C4-2B (cell line): ENCODE data around the gene EPHA4.

Experiments
- ZFX ChIP-seq: fragments of 450-650 bp; IDR thresholded peaks from 2 replicates; pipeline ENCODE4 v1.6.1; 2017
- TF ChIP-seq, protein P1 (sequence below): fragments of 450-650 bp; conservative IDR thresholded peaks from 2 replicates; pipeline ENCODE4 v1.5.1; 2017; ENCODE audit warnings: mild to moderate bottlenecking

DNA sequence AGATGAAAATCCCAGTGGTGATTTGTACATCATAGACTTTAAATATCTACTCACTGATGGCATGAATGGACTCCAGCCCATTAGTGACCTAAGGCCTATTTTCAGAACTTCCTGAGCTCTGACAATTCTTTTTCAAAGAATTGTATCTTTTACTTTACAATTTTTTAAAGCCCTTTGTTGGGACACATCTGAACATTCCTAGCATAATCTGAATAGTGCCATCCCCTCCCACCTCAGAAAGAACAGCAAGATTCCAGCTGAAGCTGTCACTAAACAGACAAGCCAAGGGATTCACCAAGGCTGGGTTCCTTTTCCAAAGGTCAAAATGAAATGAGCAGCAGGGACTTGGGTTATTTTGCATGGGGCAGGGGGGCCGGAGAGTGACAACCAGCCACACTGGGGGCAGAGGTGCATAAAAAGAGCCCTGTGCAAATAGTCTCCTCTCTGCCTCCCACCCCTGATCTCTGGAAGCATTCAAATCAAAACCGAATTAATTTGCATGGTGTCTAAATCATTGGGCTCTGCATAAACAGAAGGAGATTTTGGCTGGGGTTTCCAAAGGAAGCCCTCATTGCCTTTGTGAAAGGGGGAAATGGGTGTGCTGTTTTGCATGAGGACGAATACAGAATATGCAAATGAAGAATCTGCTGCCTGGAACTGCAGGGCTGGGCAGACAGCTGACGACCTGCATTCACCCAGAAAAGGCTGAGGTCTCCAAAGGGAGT is 17.2 kb downstream of the EPHA4 start:
- TF ChIP-seq, protein P1, sequence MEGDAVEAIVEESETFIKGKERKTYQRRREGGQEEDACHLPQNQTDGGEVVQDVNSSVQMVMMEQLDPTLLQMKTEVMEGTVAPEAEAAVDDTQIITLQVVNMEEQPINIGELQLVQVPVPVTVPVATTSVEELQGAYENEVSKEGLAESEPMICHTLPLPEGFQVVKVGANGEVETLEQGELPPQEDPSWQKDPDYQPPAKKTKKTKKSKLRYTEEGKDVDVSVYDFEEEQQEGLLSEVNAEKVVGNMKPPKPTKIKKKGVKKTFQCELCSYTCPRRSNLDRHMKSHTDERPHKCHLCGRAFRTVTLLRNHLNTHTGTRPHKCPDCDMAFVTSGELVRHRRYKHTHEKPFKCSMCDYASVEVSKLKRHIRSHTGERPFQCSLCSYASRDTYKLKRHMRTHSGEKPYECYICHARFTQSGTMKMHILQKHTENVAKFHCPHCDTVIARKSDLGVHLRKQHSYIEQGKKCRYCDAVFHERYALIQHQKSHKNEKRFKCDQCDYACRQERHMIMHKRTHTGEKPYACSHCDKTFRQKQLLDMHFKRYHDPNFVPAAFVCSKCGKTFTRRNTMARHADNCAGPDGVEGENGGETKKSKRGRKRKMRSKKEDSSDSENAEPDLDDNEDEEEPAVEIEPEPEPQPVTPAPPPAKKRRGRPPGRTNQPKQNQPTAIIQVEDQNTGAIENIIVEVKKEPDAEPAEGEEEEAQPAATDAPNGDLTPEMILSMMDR, result no peak
- no peak for TF ChIP-seq ZFX
